ENCODE measurements around the gene TOMM20L.
"Not testable (repeated sequence)": the region's sequence is repeated elsewhere in the genome, so short reads cannot be mapped to it uniquely, and the experiment has no call there.

Gene TOMM20L

DNA sequence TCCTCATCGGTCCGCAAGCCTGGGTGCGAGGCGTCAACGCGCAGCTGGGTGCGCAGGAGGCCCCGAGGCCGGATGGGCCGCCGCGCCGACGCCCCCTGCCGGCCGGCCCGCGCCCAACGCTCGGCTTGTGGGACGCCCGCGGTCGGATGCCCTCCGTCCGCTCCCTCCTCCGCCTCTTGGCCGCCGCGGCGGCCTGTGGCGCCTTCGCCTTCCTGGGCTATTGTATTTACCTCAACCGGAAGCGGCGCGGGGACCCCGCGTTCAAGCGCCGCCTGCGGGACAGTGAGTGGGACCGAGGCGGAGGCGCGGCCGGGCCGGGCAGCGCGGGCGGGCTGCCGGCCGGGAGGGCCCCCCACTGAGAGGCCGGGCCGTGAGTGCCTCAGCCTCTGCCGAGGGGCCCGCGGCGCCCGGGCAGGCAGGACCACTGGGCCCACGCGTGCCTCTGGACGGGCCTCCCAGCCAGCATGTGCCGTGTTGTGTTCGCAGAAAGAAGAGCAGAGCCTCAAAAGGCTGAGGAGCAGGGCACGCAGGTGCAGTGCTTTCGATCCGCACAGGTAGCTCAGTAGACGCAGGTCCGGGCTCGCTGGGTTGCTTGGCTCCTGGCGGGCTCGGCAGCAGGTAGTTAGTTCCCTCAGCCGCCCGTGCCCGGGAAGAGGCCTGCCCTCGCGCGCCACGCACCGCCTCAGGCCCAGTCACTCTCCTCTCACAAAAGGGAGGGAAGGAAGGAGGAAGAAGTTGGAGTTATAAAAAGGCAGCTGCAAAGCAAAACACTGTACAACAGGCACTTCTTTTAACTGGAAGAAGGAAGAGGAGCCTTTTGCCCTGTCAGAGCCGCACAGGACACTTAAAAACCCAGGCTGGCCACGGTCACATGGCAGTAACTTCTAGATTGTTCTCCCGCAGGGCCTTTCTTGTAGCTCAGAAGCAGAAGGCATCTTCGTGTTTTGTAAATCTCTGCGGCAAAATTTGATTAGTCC lies at the start of gene TOMM20L:
Gene TOMM20L (plus strand): TSS at position 119 of the 977 bp plus-strand sequence. CDS start 28 bp downstream, at position 147.
- peak; percentile 80 for DNase-seq

DNA sequence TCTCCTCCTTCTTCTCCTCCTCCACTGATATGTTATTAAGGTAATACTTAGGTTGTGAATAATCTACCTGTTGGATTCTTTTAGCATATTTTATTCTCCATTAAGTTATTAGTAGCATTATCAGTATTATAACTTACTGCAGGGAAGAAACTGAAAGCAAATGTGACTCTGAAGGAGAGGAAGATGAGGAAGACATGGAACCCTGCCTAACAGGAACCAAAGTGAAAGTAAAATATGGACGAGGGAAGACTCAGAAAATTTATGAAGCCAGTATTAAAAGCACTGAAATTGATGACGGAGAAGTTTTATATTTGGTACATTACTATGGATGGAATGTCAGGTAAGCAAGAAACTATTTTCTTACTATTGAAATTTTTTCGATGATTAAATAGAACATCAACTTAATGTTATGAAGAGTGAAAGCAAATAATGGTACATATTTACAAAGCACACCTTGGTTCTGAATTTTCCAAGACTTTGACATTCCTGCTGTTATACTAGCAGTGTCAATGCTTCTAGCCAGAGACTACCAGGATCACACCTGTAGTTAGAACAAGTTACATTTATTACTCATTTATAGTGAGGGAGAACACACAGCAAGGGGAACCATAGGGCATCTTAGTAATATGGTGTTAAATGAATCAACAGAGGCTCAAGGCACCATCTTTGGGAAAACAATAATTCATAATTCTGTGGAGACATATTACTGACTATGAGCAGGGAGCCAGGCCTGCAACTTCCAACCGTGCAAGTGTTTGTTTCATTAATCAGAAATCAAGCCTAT lies 42.0 kb upstream of the TOMM20L start:
- no peak for DNase-seq

DNA sequence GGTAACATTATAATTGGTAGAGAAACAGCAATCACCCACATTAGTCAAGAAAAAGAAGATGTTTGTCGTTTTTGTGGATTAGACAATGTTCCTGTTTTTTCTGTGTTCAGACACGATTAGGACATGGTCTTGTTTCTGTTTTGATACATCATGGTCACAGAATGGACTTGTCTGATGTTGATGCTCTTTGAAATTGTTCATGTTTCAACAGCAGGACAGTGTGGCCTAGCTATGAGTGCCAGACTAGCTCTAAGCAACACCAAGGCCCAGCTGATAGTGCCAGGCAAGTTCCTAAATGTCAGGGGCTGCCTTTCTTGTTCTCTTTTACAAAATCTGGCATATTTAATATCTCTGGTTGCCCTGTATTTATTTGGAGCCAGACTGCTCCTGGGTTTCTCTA lies 40.9 kb upstream of the TOMM20L start:
- DNase-seq, result no peak

DNA sequence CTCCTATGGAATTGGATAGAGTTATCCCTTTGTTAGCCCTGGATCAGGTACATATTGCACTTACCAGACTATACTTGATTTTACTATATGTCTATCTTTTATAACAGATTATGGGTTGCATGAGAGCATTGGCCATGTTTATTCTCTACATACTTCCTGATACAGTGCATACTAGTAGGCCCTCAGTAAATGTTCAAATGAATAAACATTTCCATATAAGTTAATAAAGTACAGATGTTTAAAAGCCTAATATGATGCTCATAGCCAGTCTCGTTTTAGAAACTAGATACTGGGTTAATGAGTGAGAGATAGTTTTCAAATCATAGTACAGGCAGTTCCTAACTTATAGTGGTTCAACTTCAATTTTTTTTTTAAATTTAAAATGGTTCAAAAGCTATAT lies 39.5 kb upstream of the TOMM20L start:
- no peak for DNase-seq

DNA sequence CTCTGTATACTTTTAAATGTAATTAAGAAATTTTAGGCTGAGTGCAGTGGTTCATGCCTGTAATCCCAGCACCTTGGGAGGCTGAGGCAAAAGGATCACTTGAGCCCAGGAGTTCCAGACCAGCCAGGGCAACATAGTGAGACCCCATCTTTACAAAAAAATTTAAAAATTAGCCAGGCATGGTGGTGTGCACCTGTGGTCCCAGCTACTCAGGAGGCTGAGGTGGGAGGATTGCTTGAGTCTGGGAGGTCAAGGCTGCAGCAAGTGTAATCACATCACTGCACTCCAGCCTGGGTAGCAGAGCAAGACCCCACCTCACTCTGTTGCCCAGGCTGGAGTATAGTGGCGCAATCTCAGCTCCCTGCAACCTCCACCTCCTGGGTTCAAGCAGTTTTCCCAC lies 33.5 kb upstream of the TOMM20L start:
- not testable (repeated sequence) for DNase-seq

DNA sequence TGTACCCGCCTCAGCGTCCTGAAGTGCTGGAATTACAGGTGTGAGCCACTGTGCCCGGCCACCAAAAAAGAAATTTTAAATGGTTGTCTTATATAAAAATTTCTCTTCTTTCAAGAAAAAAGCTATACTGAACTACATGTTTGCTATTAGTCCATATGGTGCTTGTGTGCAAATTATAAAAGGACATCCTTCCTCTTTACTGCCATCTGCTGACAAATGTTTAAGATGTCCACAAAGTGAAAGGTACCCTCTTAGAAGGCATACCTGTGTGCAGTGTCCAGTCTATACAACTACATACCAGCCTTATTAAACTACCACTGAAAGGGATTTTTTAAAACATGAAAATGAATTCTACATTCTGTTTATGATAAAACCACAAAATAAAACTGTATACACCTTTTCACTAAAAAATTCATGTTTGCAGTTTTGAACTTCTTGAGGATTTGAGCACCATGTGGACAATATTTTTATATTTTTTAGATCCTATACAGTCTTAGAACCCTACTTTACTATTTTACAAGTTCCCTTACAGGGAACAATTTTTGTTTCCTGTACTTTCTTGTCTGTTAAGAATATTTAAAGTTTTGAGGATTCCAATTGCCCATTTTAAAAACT lies 32.8 kb upstream of the TOMM20L start:
- peak; percentile 58 for DNase-seq

DNA sequence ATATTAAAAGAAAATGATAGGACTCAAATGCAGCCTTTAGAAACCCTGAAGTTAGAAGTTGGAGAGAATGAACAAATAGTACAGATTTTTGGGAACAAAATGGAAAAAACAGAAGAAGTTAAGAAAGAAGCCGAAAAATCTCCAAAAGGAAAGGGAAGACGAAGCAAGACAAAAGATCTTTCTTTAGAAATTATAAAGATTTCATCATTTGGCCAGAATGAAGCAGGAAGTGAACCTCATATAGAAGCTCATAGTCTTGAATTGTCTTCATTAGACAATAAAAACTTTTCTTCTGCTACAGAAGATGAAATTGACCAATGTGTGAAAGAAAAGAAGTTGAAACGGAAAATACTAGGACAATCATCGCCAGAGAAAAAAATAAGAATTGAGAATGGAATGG lies 31.4 kb upstream of the TOMM20L start:
- no peak for DNase-seq

DNA sequence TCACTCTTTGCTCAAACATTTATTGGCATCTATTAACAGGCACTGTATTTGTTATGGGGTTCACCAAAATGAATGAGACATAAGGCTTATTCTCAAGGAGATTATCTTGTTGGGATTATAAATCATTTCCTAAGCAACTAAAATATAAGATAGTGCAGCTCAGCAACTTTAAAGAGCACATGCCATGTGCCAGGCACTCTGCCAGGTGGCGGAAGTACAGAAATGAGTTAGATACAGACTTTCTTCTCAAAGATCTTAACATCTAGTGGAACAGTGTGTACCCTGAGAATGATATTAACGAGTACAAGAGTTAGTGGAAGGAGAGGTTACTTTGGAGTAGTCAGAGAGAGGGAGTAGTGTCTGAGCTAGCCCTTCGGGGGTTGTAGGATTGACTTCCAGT lies 28.4 kb upstream of the TOMM20L start:
- no peak for DNase-seq

DNA sequence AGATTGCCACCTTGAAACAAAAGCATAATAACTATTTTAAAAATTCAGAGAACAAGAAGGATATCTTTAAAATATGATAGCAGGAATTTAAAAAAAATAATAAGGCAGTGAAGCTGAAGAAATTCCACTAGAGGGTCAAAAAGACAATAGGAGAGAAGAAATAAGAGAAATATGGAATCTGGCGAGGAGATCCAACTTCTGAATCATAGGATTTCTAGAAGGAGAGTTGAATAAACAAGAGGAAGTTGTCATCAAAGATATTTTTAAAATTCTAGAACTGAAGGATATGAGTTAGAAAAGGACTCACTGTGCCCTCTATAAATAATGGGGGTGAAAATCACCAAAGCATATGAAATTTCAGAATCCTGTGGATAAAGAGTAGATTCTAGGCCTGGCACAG lies 26.8 kb upstream of the TOMM20L start:
- no peak for DNase-seq

DNA sequence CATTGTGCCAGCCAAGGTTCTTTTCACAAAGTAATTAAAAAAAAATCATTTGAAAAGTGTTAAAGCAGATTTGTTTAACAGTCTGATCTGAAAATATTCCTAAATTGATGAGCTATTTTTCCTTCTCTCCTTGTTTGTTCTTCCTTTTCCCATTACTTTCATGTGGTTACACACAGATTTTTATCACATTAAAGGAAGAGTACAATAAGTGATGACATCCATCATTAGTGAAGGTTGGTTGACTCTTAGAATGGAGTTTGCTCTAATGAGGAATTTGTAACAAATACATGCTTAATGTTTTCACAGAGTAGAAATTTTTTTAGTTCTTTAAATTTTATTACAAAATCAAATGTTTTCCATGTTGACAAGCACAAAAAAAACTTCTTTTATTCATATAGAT lies 18.9 kb upstream of the TOMM20L start:
- DNase-seq, result no peak

DNA sequence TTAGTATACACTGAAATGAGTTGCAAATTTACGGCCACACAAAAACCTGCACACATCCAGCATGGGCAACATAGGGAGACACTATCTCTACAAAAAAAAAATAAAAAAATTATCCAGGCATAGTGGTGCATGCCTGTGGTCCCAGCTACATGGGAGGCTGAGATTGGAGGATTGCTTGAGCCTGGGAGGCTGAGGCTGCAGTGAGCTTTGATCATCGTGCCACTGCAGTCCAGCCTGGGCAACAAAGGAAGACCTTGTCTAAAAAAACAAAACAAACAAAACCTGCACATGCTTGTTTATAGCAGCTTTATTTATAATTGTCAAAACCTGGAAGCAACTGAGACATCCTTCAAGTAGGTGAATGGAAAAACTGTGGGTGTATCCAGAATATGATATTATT lies 4.9 kb upstream of the TOMM20L start:
- no peak for DNase-seq

DNA sequence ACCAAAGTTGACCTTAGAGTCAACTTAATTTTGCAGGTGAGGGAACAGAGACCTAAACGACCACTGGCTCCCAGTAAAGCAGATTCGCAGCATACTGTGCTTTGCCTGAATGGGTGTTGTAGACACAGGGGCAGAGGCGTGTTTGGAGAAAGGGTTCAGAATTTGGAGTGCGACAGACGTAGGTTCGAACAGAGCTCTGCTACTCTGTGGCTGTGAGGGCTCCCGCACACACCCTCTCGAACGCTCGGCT lies 243 bp upstream of the TOMM20L start:
- DNase-seq, result no peak

DNA sequence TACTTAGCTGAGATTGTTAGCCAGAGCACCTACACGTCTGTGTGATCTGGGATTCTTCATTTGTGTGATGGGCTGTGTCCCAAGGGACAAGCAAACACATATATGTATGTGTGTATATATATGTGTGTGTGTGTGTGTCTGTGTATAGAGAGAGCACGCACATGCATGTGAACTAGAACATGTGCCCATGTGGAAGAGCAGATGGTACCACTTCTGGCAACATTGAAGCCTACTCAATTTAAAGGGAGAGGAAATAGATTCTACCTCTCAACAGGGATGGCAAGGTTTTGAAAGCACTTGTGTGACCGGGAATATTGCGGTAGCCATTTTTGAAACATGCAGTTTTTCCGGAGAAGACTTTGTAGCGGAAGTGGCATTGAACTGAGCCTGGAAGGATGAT lies 1.4 kb downstream of the TOMM20L start:
- DNase-seq, result peak; percentile 26

DNA sequence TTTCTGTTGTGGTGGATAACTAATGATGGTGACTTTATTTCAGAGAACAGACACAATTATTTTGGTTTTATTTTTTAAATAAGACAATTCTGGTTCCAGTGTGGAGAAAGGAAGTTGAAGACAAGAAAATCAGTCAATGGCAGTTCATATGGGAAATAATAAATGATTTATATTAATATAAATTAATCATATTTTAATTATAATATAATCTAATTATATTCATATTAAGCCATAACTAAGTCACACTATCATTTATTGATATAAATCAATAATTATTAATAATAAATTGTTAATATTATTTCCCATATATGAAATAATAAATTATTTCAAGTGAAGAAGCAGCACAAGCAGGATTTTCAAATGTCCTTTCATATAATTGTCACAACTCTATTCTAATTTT lies 2.8 kb downstream of the TOMM20L start:
- no peak for DNase-seq

DNA sequence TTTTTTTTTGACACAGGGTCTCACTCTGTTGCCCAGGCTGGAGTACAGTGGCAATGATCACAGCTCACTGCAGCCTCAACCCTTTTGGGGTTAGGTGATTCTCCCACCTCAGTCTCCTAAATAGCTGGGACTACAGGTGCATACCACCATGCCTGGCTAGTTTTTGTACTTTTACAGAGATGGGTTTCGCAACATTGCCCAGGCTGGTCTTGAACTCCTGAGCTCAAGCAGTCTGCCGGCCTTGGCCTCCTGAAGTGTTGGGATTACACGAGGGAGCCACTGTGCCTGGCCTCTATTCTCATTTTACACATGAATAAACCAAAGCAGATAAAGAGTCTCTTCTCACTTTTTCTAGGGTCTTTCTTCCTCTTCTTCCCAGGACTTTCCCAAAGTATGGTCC lies 3.2 kb downstream of the TOMM20L start:
- no peak for DNase-seq

DNA sequence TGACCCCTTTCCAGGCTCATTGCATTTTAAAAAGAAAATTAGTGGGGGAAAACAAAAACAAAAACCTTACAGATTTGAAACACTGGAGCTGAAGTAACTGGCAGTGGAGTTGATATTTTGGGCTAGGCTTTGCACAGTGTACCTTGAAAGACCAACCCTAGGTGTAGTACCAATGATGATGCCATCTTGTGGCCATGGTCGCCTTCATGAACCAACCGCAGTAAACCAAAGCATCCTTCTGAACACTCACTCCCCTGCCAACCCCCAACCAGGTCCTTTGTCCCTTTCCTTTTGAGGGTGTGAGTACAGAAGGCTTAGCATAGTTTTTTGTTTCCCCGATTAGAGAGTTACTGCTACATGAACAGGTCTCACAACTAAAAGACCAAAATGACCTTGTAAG lies 5.9 kb downstream of the TOMM20L start:
- no peak for DNase-seq

DNA sequence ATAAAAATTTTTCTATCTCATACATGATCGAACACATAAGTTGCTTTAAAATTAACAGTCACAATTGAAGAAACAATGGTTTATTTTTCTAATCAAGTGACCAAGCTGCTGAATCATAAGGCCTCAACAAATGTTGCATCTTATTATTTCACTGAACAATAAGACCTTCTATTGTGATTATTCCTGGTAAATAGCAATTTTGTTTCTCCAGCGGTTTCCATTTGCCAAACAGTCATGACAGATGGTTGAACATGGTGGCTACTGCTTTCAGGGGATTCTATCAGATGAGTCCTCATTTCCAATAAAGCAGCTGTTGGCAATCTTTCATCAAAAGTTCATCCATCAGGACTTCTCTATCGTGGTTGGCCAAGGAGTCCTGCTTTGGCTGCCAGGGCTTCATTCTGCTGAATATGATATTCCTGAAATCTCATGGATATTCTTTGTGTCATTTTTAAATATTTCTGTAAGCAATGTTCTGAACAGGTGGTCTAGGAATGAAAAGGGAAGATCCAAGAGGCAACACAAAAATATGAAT lies 13.0 kb downstream of the TOMM20L start:
- no peak for DNase-seq

DNA sequence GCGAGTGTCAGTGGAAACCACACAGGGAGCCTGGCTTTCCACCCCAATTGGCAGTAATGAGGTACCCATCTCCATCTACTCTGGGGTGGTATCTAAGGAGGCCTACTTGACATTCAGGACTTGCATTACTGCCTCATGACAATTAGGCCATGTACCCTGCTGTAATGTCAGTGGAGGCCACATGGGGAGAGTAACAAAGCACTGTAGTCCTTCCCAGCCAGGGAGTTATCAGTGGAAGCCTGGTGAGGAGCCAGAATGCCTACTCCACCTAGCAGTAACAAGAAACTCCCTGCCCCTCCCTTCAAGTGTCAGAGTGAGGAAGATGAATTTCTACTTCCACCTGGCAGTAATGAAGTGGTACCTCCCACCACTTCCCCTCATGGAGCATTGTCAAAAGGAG lies 19.1 kb downstream of the TOMM20L start:
- no peak for DNase-seq

DNA sequence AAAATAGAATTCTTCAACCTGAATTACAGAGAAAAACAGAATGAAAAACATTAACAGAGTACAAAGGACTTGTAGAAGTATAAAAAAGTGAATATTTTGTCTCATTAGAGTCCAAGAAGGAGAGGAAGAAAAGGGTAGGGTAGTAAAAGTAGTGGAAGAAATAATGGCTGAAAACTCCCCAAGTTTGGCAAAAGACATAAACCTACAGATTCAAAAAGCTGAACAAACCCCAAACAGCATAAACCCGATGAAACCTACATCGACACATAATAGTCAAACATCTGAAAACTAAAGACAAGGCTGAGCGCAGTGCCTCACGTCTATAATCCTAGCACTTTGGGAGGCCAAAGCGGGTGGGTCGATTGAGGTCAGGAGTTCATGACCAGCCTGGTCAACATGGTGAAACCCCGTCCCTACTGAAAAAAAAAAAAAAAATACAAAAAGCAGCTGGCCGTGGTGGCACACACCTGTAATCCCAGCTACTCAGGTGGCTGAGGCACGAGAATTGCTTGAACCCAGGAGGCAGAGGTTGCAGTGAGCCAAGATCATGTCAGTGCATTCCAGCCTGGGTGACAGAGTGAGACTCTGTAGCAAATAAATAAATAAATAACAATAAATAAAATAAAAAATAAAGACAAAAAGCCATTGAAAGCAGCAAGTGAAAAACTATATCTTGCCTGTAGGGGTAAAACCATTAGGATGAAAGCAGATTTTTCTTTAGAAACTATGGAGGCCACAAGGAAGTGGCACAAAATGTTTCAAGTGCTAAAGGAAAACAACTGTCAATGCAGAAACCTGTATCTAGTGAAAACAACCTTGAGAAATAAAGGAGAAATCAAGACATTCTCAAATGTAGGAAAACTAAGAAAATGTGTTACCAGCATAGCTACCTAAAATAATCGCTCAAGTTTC lies 20.2 kb downstream of the TOMM20L start:
- DNase-seq, result no peak

DNA sequence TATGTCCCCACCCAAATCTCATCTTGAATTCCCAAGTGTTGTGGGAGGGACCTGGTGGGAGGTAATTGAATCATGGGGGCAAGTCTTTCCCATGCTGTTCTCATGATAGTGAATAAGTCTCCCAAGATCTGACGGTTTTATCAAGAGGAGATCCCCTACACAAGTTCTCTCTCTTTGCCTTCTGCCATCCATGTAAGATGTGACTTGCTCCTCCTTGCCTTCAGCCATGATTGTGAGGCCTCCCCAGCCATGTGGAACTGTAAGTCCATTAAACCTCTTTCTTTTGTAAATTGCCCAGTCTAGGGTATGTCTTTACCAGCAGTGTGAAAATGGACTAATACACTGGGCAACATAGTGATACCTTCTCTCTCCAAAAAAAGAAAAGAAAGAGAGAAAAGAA lies 21.2 kb downstream of the TOMM20L start:
- not testable (repeated sequence) for DNase-seq

DNA sequence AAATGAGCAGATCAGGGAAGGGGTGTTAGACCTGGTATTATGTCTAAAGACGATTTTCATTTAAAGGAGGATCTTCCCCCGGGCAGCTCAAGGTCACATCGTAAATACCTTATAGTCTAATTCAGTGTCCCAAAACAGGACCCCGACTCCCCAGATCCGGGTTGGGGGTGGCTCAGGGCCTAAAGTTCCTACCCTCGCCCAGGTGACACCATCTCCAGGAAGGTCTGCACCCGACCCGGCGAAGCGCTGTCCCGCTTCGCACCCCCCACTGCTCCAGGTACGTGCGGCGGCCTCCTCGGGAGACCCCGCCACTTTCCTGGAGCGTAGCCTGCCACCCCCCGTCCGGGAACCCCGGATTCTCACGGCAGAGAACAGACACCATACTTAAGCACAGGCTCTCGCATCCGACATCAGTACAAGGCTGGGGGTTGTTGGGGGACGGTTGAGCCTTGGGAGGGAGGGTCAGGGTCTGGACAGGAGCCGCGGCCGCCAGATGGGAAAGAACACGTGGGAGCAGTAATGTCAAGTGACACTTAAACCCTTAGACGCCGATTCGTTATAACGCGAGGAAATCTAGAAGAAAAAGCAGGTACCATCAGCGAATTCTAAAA lies 31.0 kb downstream of the TOMM20L start:
- DNase-seq, result peak; percentile 89

All from NCI-H2171 treated with DMSO at 0.1 percent for 48 hours (cell line).